HG03175 (cell line): ENCODE data around the gene C2CD3.
"Not testable (repeated sequence)": the region's sequence is repeated elsewhere in the genome, so short reads cannot be mapped to it uniquely, and the experiment has no call there.

ENCODE experiments used
- ATAC-seq: cut with Tn5 transposase; IDR thresholded peaks from one replicate; pipeline ENCODE4 v1.9.1; 2021; ENCODE audit warnings: mild to moderate bottlenecking, moderate library complexity; ENCODE audit not compliant: unreplicated experiment

C2CD3 gene

DNA sequence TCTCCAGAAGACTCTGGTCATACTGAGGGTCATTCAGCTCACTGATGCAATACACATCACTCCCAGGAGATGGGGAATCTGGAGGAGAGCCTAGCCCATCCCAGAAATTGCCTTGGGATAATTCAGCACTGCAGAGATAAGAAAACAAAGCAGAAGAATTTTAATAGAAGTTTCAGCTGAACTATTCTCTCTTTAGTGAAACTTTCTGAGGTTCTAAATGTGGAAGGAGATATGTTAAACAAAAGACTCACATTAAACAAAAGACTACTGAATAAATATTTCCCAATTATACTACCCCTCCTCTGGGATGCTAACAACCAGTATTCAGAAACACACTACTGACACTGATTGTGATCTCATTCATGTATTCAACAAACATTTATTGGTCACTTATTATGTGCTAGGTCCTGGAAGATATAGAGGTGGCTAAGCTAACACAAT is 47.8 kb downstream of the C2CD3 start:
- ATAC-seq, result no peak

GRCh38 chr11:74121804-74122203 is 49.0 kb downstream of the C2CD3 start:
- no peak for ATAC-seq

DNA sequence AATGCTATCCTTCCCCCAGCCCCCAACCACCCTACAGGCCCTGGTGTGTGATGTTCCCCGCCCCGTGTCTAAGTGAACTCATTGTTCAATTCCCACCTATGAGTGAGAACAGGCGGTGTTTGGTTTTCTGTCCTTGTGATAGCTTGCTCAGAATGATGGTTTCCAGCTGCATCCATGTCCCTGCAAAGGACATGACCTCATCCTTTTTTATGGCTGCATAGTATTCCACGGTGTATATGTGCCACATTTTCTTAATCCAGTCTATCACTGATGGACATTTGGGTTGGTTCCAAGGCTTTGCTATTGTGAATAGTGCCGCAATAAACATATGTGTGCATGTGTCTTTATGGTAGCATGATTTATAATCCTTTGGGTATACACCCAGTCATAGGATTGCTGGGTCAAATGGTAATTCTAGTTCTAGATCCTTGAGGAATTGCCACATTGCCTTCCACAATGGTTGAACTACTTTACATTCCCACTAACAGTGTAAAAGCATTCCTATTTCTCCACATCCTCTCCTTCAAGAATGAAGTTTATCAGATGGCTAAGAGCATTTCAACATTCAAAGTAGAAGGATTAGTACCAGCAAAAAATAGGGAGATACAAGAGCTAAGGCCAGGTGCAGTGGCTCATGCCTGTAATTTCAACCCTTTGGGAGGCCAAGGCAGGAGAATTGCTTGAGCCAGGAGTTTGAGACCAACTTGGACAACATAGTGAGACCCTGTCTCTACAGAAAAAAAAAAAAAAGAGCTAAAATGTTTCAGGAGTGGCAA is 50.4 kb downstream of the C2CD3 start:
- ATAC-seq, result not testable (repeated sequence)

- ATAC-seq, result no peak
These were observed 54.1 kb downstream of the C2CD3 start for GRCh38 chr11:74116719-74117118.

- no peak for ATAC-seq
These were observed 57.9 kb downstream of the C2CD3 start for GRCh38 chr11:74112877-74113276.

DNA sequence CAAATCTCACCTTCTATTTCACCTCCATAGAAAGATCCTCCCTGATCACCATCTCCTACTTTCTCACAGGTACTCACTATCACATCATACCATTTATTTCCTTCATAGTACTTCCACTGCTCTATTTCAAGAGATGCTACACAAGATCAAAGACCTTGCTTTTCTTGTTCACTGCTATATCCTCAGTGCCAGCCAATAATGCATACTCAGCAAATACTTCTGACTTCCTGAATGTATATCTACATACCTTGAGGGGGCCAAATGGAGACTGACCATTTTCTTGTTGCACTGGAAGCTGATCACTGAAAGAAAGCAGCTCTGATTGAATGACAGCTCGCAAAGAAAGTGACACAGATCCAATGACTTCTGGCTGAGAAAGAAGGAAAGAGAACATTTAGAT is 64.7 kb downstream of the C2CD3 start:
- ATAC-seq, result no peak

DNA sequence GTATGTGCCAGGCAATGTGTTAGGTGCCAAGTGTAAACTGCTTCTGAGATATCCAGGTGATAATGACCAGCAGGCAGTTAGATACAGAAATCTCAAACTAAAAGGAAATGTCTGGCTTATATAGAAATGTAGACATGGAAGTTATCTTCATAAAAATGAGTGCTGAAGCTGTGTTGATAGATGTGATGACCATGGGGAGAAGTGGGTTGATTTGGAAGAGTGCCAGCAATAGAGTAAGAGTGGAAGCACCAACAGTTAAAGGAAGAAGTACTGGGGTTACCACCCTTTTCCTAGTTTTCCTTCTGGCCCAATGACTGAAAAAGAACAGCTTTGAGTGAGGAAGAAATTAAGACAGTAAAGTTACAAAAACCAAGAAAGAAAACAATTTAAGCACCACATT is 68.5 kb downstream of the C2CD3 start:
- no peak for ATAC-seq

DNA sequence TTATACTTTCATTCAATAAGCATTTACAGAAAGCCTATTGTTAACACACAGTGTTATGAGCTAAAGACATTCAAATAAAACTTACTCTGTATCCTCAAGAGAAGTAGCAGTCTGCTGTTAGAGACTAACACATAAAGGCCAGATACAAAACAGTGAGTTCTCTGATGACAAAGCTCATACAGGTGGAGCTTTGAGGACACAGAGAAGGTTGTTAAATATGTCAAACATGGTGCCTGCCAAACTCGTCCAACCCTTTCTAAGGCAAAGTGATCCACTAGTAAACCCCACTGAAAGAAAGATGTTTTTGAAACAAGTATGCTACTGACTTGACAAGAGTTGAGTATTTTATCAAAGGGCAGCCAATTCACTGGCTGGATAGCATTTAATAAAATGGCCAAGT is 70.1 kb downstream of the C2CD3 start:
- ATAC-seq, result no peak

- no peak for ATAC-seq
These were observed 70.6 kb downstream of the C2CD3 start for GRCh38 chr11:74100231-74100630.

DNA sequence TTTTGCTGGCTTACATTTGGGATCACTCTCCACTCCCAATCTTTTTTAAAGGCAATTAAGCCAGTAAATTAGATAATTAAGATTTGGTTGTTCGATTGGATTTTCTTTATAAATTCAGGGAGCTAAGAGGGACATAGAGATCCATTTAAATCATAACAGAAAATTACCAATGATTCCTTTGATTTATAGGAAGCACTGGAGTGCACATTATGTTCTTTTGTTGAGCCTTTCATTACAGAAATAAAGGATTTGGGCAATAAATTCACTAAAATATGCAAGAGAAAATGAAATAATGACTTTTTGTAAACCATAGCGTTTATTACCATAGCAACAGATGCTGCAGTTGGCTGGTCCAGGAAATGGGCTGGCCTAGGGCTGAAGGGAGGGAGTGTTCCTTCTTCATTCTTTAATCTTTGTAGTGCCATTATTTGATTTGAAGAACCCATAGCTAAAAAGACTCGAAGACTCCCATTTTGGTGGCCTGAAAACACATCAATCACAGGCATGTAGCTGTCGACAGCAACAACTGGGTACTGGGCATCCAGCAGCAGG is 73.0 kb downstream of the C2CD3 start:
- no peak for ATAC-seq

GRCh38 chr11:74094393-74094792 is 76.4 kb downstream of the C2CD3 start:
- no peak for ATAC-seq

DNA sequence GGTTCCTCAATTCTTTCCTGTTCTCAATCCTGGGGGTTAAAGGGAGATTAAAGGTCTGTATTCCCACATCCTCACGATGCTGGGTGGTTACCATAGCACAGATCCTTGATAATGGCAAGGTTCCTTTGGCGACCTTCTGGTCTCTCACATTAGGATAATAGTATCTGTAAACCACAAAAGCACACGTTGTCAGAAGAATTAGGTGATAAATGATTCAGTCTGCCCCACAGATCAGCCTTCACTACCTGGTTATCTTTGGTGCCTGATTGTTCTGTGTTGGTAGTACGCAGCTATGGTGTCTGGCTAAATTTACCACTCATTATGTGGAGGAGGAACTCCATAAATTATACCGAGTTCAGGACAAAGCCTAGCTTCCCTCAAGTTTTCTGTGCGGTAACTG is 78.4 kb downstream of the C2CD3 start:
- no peak for ATAC-seq

- ATAC-seq, result no peak
These were observed 79.3 kb downstream of the C2CD3 start for GRCh38 chr11:74091549-74091948.

GRCh38 chr11:74090701-74091100 is 80.1 kb downstream of the C2CD3 start:
- no peak for ATAC-seq

GRCh38 chr11:74086242-74086884 is 84.4 kb downstream of the C2CD3 start:
- no peak for ATAC-seq

DNA sequence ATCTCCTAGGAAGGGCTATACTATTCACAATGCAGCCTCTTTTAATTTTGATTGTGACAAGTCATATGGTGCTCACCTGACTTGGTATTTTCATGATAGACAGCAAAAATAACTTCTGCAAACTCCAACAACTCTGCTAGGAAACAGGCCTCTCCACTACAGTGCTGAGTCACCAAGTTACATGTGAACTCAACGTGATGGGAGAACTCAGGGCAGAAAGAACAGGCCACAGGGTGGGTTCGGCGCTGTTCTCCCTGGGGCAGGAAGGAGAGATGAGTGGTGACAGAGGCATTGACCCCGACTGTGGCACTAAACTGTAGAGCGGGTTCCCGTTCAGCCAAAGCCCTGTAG is 85.3 kb downstream of the C2CD3 start:
- ATAC-seq, result no peak

DNA sequence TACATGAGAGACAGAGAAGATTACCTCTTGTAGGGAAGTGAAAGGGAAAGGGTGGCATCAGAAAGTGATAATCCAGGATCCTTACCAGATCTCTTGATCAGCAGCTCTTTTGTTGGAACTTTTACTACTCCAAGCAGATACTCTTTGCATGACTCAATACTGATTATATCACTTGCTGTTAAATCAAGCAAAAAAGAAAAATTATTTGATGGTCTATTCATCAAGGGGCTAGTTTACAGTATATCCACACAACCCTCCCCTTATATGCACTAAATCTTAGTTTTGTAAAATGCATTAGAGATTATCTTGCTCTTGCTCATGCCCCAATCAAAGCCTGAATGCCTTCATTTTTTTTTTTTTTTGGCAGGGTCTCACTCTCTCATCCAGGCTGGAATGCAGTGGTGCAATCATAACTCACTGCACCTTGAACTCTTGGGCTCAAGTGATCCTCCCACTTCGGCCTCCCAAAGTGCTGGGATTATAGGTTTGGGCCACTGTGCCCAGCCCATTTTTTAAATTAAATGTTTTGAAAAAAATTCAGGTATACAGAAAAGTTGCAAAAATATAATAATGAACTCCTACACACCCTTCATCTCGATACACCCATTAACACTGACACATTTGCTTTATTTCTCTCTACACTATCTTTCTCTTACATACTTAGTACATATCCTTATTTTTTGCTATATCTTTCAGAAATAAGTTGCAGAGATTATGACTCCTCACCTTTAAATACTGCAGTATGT is 85.8 kb downstream of the C2CD3 start:
- ATAC-seq, result no peak

- ATAC-seq, result not testable (repeated sequence)
These were observed 86.9 kb downstream of the C2CD3 start for GRCh38 chr11:74083927-74084326.

- no peak for ATAC-seq
These were observed 89.4 kb downstream of the C2CD3 start for GRCh38 chr11:74081428-74081827.

DNA sequence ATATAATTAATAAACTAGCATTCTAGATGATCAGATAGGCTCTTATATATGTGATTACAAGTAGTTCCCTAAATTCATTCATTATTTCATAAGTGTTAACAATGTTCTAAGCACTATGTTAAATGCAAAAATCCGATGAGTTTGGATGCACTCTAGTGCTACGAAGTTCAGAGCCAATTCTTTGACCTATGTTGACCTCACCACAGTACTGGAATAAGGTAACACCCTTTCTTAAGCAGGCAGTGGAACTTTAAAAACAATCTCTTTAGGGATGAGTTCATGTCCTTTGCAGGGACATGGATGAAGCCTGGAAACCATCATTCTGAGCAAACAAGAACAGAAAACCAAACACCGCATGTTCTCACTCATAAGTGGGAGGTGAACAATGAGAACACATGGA is 93.6 kb downstream of the C2CD3 start:
- ATAC-seq, result no peak

DNA sequence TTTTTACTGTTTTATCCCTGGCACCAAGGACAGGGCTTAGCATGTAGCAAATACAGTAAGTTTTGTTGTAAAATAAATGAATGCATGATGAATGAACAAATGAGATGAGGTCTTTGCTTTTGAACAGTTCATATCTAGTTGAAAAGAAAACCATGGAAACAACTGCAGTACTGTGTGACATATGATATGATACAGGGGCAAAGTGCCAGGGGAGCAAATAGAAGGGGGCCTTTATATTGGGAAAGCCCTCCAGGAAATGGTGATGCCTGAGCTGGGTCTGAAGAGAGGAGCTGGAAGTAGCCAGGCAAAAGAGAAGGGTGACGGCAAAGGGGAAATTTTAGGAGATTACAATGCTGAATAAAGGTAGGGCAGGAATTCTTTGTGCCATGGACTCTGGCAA is 98.1 kb downstream of the C2CD3 start:
- no peak for ATAC-seq

GRCh38 chr11:74072286-74072685 is 98.5 kb downstream of the C2CD3 start:
- ATAC-seq, result no peak
